ENCODE results near the gene LRRN1.

DNA sequence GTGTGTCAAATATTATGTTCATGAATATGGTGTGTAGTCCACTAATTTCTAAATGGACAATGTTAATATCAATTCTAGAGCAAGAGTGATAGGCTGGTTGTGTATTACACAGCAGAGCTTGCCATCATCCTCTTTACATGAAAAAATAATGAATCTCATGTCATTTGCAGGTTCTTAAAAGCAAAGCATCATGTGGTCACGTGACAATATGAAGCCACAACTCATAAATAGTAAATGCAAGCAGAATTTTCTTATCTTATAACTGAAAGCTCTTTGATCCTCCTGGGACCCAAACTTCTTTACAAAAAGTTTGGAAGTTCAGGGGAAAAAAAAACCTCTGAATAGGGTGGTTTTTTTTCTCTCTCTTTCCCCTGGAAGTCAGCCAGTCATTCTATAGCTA is 26.9 kb upstream of the LRRN1 start:
- TF ChIP-seq EP300 (IDR thresholded peaks at IDR 0.05; ENCODE audit: borderline replicate concordance) (no peak), NFIC (IDR thresholded peaks at IDR 0.05) (no peak), YY1 (IDR thresholded peaks at IDR 0.05; ENCODE audit: low read depth) (no peak), TAF1 (IDR thresholded peaks at IDR 0.05; ENCODE audit: low read depth) (no peak), CEBPB (IDR thresholded peaks at IDR 0.05) (no peak), FOXM1 (IDR thresholded peaks at IDR 0.05; ENCODE audit: borderline replicate concordance, low read depth) (no peak), CREB1 (IDR thresholded peaks at IDR 0.05; ENCODE audit: low read depth) (no peak), RAD21 (IDR thresholded peaks at IDR 0.05; ENCODE audit: low read depth) (no peak), TCF12 (IDR thresholded peaks at IDR 0.05; ENCODE audit: low read depth) (no peak), EGR1 (IDR thresholded peaks at IDR 0.05) (no peak)
- TF ChIP-seq, protein P1, sequence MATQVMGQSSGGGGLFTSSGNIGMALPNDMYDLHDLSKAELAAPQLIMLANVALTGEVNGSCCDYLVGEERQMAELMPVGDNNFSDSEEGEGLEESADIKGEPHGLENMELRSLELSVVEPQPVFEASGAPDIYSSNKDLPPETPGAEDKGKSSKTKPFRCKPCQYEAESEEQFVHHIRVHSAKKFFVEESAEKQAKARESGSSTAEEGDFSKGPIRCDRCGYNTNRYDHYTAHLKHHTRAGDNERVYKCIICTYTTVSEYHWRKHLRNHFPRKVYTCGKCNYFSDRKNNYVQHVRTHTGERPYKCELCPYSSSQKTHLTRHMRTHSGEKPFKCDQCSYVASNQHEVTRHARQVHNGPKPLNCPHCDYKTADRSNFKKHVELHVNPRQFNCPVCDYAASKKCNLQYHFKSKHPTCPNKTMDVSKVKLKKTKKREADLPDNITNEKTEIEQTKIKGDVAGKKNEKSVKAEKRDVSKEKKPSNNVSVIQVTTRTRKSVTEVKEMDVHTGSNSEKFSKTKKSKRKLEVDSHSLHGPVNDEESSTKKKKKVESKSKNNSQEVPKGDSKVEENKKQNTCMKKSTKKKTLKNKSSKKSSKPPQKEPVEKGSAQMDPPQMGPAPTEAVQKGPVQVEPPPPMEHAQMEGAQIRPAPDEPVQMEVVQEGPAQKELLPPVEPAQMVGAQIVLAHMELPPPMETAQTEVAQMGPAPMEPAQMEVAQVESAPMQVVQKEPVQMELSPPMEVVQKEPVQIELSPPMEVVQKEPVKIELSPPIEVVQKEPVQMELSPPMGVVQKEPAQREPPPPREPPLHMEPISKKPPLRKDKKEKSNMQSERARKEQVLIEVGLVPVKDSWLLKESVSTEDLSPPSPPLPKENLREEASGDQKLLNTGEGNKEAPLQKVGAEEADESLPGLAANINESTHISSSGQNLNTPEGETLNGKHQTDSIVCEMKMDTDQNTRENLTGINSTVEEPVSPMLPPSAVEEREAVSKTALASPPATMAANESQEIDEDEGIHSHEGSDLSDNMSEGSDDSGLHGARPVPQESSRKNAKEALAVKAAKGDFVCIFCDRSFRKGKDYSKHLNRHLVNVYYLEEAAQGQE (IDR thresholded peaks at IDR 0.05; ENCODE audit: low read depth), result no peak
- TF ChIP-seq, protein P2, sequence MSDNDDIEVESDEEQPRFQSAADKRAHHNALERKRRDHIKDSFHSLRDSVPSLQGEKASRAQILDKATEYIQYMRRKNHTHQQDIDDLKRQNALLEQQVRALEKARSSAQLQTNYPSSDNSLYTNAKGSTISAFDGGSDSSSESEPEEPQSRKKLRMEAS (IDR thresholded peaks at IDR 0.05), result no peak
